ENCODE data around the gene ITPRIPL1.
A peak's percentile ranks its signal among the peaks of the same experiment; 100 is the strongest.

ITPRIPL1 gene

DNA sequence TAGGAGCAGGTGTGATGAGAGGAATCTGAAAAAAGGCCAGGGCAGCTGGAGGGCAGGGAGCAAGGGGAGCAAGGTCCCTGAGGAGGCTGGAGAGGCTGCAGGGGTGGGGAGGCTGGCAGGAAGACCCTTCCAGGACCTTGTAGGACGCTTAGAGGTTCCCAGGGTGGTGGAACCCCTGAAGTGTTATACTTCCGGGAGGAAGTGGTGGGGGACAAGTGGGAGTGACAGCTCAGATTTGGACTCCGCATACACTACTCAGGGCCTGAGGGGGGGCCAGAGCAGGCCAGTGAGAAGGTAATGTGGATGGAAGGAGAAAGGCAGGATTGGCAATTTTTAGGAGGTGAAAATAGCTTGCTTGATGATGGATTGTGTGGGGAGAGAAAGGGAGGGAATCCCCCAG, 8.6 kb downstream of the ITPRIPL1 start:
- TF ChIP-seq, protein P1, sequence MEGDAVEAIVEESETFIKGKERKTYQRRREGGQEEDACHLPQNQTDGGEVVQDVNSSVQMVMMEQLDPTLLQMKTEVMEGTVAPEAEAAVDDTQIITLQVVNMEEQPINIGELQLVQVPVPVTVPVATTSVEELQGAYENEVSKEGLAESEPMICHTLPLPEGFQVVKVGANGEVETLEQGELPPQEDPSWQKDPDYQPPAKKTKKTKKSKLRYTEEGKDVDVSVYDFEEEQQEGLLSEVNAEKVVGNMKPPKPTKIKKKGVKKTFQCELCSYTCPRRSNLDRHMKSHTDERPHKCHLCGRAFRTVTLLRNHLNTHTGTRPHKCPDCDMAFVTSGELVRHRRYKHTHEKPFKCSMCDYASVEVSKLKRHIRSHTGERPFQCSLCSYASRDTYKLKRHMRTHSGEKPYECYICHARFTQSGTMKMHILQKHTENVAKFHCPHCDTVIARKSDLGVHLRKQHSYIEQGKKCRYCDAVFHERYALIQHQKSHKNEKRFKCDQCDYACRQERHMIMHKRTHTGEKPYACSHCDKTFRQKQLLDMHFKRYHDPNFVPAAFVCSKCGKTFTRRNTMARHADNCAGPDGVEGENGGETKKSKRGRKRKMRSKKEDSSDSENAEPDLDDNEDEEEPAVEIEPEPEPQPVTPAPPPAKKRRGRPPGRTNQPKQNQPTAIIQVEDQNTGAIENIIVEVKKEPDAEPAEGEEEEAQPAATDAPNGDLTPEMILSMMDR (IDR thresholded peaks at IDR 0.05; ENCODE audit: low read depth, low read length), result no peak
- H3K4me3 ChIP-seq (ENCODE audit: low read depth, low read length), result no peak overlapping the region

DNA sequence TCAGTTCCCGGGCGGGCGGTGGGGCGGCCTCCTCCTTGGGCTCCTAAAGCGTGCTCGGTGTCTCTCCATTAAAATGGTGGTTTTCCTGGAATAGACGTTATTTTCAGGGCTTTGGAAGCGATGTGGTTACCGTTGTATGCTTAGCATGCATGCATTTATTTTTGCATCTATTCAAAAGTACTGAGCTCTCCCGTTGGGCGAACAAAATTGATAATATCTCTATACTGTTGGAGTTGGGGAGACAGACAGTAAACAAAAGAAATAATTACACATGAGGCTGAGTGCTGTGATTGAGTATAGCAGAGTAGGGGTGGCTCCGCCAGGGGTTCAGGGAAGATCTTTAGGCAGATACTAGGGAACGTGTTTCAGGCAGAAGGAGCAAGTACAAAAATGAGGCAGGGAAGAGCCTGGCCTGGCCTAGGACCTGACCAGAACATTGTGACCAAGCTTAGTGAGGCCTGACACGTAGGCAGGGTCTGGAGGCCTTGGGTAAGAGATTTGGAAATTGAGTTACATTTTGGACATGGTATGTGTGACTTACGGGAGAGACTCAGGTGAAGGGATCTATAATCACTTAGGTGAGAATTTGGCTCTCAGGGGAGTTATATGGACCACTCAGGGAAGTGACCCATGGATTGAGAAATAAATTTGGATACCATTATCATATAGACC, 11.1 kb downstream of the ITPRIPL1 start:
- H3K4me3 ChIP-seq (ENCODE audit: low read depth, low read length), result peak overlapping the region; percentile 78
- TF ChIP-seq, protein P1 (IDR thresholded peaks at IDR 0.05; ENCODE audit: low read depth, low read length), result no peak

DNA sequence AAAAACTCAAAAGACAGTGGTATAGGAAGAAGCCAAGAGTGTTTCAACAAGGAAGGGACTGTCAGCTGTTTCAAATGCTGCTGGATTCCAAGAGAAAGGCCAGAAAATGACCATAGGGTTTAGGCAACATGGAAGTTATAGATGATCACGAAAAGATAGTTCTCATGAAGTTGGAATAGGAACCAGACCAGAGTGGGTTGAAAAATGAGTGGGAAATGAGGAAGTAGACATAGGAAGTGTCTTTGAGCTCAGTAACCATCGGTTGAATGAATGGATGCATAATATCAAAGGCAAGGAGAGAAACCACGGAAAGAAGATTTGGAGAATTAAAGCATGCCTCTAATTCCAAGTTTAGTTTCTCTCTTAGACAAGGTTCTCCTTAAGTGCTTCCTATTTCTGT, 11.8 kb downstream of the ITPRIPL1 start:
- TF ChIP-seq, protein P1 (IDR thresholded peaks at IDR 0.05; ENCODE audit: low read depth, low read length), result no peak
- H3K4me3 ChIP-seq (ENCODE audit: low read depth, low read length), result peak overlapping the region; percentile 78

DNA sequence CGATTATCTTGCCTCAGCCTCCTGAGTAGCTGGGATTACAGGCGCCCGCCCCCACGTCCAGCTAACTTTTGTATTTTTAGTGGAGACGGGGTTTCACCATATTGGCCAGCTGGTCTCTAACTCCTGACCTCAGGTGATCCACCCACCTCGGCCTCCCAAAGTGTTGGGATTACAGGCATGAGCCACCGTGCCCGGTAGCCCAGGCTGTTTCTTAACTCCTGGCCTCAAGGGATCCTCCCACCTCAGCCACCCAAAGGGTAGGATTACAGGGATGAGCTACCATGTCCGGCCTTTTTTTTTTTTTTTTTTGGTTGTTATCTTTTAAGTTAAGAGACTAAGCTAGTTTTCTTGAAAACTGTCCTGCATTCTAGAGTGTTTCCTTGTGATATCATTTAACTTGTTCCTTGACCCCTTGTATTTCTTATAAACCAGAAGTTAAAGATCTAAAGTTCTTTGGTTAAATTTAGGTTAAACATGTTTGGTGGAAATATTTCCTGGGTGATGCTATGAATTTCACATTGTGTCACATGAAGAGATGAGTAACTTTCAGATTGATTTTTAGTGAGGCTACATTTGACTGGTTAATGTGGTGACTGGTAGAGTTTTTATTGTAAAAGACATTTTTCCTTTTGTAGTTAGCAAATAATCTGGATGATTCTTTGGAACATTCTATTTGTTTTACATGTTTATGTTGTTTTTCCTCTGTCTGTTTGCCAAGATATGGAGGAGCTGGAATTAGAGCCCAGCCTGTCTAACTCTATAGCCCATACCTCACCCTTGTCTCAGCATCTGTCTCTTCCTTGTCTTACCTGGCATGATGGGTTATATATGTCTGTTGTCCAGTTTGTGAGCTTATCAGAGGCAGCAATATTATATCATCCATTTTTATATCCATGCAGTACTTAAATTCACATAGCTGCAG, 15.6 kb downstream of the ITPRIPL1 start:
- H3K4me3 ChIP-seq (ENCODE audit: low read depth, low read length), result no peak overlapping the region
- TF ChIP-seq, protein P1 (IDR thresholded peaks at IDR 0.05; ENCODE audit: low read depth, low read length), result no peak

DNA sequence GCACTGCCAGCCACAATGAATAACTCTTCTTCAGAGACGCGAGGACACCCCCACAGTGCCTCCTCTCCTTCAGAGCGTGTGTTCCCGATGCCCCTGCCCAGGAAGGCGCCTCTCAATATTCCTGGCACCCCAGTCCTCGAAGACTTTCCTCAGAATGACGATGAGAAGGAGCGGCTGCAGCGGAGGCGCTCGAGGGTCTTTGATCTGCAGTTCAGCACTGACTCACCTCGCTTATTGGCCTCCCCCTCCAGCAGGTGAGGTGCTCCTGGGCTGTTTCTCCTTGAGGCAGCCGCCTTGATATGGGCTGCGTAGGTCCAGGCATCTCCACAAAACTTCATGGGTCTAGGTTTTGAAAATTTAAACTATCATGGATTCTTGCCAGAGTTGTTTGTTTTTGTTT, 16.5 kb downstream of the ITPRIPL1 start:
- H3K4me3 ChIP-seq (ENCODE audit: low read depth, low read length), result no peak overlapping the region
- TF ChIP-seq, protein P1 (IDR thresholded peaks at IDR 0.05; ENCODE audit: low read depth, low read length), result no peak

DNA sequence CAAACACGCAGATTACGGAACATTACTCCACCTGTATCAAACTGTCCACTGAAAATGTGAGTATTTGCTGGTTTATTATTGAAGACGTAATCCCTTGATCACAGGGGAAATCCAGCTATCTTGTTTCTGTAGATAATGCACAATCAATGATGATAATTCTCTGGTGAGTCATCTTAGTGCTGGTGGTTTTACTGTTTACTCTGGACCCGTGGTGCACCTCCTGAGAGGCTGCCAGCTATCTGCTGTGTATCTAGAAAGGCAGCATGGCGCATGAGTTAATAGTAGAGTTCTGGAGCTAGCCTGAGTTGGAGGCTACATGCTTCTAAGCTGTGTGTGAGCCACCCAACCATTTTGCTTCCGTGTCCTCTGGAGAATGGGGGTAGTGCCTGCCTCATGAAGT, 17.0 kb downstream of the ITPRIPL1 start:
- TF ChIP-seq, protein P1 (IDR thresholded peaks at IDR 0.05; ENCODE audit: low read depth, low read length), result no peak
- H3K4me3 ChIP-seq (ENCODE audit: low read depth, low read length), result no peak overlapping the region

DNA sequence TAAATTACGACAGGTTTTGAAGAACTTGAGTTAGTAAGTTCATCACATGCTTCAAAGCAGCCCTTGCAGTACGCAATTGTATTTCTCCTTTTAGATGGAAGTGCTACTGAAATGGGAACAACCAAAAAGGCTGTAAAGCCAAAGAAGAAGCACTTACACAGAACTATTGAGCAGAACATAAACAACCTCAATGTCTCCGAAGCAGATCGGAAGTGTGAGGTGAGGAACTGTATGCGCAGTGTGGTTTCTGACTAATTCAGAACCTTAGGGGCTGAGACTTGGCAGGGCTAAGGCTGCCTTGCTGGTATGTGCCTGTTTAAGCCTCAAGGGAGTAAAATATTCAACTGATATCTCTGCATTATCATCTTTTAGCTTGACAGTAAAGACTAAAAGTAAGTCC, 18.9 kb downstream of the ITPRIPL1 start:
- H3K4me3 ChIP-seq (ENCODE audit: low read depth, low read length), result no peak overlapping the region
- TF ChIP-seq, protein P1 (IDR thresholded peaks at IDR 0.05; ENCODE audit: low read depth, low read length), result no peak
